Neural cell (in vitro differentiated cells): ENCODE measurements around the gene SNTB2. TPM values are rescaled to one million over a fixed set of nuclear protein-coding genes. Genes with fewer than 3 reads are reported as not detected.

Source experiments
- H2AFZ ChIP-seq: fragments of 200-600, 300-800 bp; sonication (generic), shearing (Covaris generic); 2 replicates; pipeline ENCODE4 v1.6.0; 2014; ENCODE audit warnings: low read depth, mild to moderate bottlenecking, antibody characterized with exemption, low read length, moderate library complexity
- H3F3A ChIP-seq: fragments of 200-600 bp; shearing (Covaris generic); 2 replicates; pipeline ENCODE4 v1.6.1; 2016; ENCODE audit warnings: mild to moderate bottlenecking, moderate library complexity, mixed read lengths, antibody characterized with exemption, low read length; ENCODE audit not compliant: insufficient read depth, poor library complexity, severe bottlenecking
- H3K27ac ChIP-seq: fragments of 200-600, 300-800 bp; sonication (generic), shearing (Covaris generic); 2 replicates; pipeline ENCODE4 v1.5.1; 2014; ENCODE audit warnings: mild to moderate bottlenecking, low read length, moderate library complexity
- H3K27me3 ChIP-seq: fragments of 300-800, 200-600 bp; sonication (generic), shearing (Covaris generic); 2 replicates; pipeline ENCODE4 v1.6.0; 2014; ENCODE audit warnings: mild to moderate bottlenecking, low read depth, low read length, moderate library complexity; ENCODE audit not compliant: insufficient read depth
- H3K36me3 ChIP-seq: fragments of 300-800, 200-600 bp; sonication (generic), shearing (Covaris generic); 2 replicates; pipeline ENCODE4 v1.5.1; 2014; ENCODE audit warnings: mild to moderate bottlenecking, antibody characterized with exemption, low read length, moderate library complexity; ENCODE audit not compliant: insufficient read depth
- H3K4me2 ChIP-seq: fragments of 300-800, 200-600 bp; sonication (generic), shearing (Covaris generic); 2 replicates; pipeline ENCODE4 v1.6.0; 2014; ENCODE audit warnings: mild to moderate bottlenecking, low read length
- H3K4me3 ChIP-seq: fragments of 300-800, 200-600 bp; sonication (generic), shearing (Covaris generic); 2 replicates; pipeline ENCODE4 v1.5.1; 2014; ENCODE audit warnings: mild to moderate bottlenecking, low read length, moderate library complexity
- H3K79me2 ChIP-seq: fragments of 200-600 bp; shearing (Covaris generic); replicated peaks from 2 replicates; pipeline ENCODE4 v1.6.0; 2014; ENCODE audit warnings: mild to moderate bottlenecking, low read length, moderate library complexity; ENCODE audit not compliant: insufficient read depth
- H3K9ac ChIP-seq: fragments of 300-800, 200-600 bp; sonication (generic), shearing (Covaris generic); 2 replicates; pipeline ENCODE4 v1.6.1; 2016; ENCODE audit warnings: mild to moderate bottlenecking, low read length, mixed read lengths
- H3K9me2 ChIP-seq: fragments of 200-600 bp; shearing (Covaris generic); 2 replicates; pipeline ENCODE4 v1.6.1; 2016; ENCODE audit warnings: mild to moderate bottlenecking, low read length, mixed read lengths; ENCODE audit not compliant: insufficient read depth
- H3K9me3 ChIP-seq: fragments of 200-600, 300-800 bp; sonication (generic), shearing (Covaris generic); 2 replicates; pipeline ENCODE4 v1.6.1; 2016; ENCODE audit warnings: mild to moderate bottlenecking, mixed run types, low read length, moderate library complexity, mixed read lengths
- H4K20me1 ChIP-seq: fragments of 200-600 bp; shearing (Covaris generic); 2 replicates; pipeline ENCODE4 v1.6.1; 2016; ENCODE audit warnings: mild to moderate bottlenecking, mixed run types; ENCODE audit not compliant: insufficient read depth
- EP300 ChIP-seq: fragments of 450-650 bp; conservative IDR thresholded peaks from 2 replicates; pipeline ENCODE4 v1.6.1; 2014; ENCODE audit warnings: antibody characterized with exemption, mild to moderate bottlenecking, moderate library complexity; ENCODE audit not compliant: poor library complexity, severe bottlenecking
- EZH2 ChIP-seq: fragments of 200-600, 300-800 bp; shearing (Covaris generic), sonication (generic); IDR thresholded peaks from 2 replicates; pipeline ENCODE4 v1.6.1; 2014; ENCODE audit warnings: antibody characterized with exemption, low read length, borderline replicate concordance, mild to moderate bottlenecking; ENCODE audit not compliant: insufficient read depth, poor library complexity, severe bottlenecking
- MXI1 ChIP-seq: fragments of 450-650 bp; conservative IDR thresholded peaks from 2 replicates; pipeline ENCODE4 v1.6.1; 2014; ENCODE audit warnings: antibody characterized with exemption, mild to moderate bottlenecking; ENCODE audit not compliant: poor library complexity, severe bottlenecking
- POLR2AphosphoS5 ChIP-seq: IDR thresholded peaks from 2 replicates; pipeline ENCODE4 v1.6.1; 2012
- RAD21 ChIP-seq: fragments of 450-650 bp; conservative IDR thresholded peaks from 2 replicates; pipeline ENCODE4 v1.6.1; 2014; ENCODE audit warnings: antibody characterized with exemption, mild to moderate bottlenecking, moderate library complexity
- REST ChIP-seq: IDR thresholded peaks from 2 replicates; pipeline ENCODE4 v1.6.1; 2012; ENCODE audit warnings: borderline replicate concordance
- SMC3 ChIP-seq: fragments of 450-650 bp; conservative IDR thresholded peaks from 2 replicates; pipeline ENCODE4 v1.6.1; 2014; ENCODE audit warnings: antibody characterized with exemption, mild to moderate bottlenecking, moderate library complexity; ENCODE audit not compliant: poor library complexity
- TAF1 ChIP-seq: IDR thresholded peaks from 2 replicates; pipeline ENCODE4 v1.6.1; 2012; ENCODE audit warnings: low read depth
- polyA plus RNA-seq: library from polyadenylated mRNA; depleted of rRNA; stranded (reverse); fragments of >200 nt; gene quantifications from 2 replicates; pipeline ENCODE4 v1.2.3, GENCODE V29; 2014
- TF ChIP-seq, protein P1 (sequence below): fragments of 450-650 bp; IDR thresholded peaks from 2 replicates; pipeline ENCODE4 v1.5.1; 2014; ENCODE audit warnings: antibody characterized with exemption, mild to moderate bottlenecking, moderate library complexity; ENCODE audit not compliant: poor library complexity, severe bottlenecking

Gene SNTB2
- polyA plus RNA-seq, 1 donor from 2014 or later = 7.0 TPM

DNA sequence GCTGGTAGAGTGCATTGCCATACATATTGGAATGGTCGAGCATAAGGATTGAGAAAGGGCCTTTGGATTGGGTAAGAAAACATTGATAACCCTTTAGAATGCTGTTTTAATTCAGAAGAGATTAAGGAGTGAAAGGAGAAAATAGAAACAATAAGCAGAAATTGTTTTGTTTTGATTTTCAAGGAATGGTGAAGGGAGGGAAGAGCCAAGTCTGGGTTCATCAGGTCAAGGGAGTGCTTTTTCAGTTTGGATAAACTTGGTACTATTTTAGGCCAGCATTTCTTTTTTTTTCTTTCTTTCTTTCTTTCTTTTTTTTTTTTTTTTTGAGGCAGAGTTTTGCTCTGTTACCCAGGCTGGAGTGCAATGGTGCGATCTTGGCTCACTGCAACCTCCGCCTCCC lies 50.3 kb downstream of the SNTB2 start:
- H3K9ac ChIP-seq = no peak overlapping the region
- H3K9me2 ChIP-seq = no peaks in the 10 kb centered on the region
- no peaks in the 10 kb centered on the region for H4K20me1 ChIP-seq
- H3F3A ChIP-seq = no peaks in the 10 kb centered on the region
- no peaks in the 10 kb centered on the region for H3K27me3 ChIP-seq
- no peak overlapping the region for H3K4me3 ChIP-seq
- H3K27ac ChIP-seq = no peak overlapping the region
- no peak for TF ChIP-seq MXI1
- TF ChIP-seq TAF1 = no peak
- no peak for TF ChIP-seq RAD21
- TF ChIP-seq POLR2AphosphoS5 = no peak
- TF ChIP-seq, protein P1, sequence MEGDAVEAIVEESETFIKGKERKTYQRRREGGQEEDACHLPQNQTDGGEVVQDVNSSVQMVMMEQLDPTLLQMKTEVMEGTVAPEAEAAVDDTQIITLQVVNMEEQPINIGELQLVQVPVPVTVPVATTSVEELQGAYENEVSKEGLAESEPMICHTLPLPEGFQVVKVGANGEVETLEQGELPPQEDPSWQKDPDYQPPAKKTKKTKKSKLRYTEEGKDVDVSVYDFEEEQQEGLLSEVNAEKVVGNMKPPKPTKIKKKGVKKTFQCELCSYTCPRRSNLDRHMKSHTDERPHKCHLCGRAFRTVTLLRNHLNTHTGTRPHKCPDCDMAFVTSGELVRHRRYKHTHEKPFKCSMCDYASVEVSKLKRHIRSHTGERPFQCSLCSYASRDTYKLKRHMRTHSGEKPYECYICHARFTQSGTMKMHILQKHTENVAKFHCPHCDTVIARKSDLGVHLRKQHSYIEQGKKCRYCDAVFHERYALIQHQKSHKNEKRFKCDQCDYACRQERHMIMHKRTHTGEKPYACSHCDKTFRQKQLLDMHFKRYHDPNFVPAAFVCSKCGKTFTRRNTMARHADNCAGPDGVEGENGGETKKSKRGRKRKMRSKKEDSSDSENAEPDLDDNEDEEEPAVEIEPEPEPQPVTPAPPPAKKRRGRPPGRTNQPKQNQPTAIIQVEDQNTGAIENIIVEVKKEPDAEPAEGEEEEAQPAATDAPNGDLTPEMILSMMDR = no peak
- TF ChIP-seq SMC3 = no peak
- TF ChIP-seq EZH2 = no peak
- TF ChIP-seq REST = no peak
- no peak for TF ChIP-seq EP300
- H3K9me3 ChIP-seq = no peaks in the 10 kb centered on the region
- no peaks in the 10 kb centered on the region for H3K79me2 ChIP-seq
- no peaks in the 10 kb centered on the region for H3K36me3 ChIP-seq
- H3K4me2 ChIP-seq = no peak overlapping the region
- H2AFZ ChIP-seq = no peak overlapping the region

DNA sequence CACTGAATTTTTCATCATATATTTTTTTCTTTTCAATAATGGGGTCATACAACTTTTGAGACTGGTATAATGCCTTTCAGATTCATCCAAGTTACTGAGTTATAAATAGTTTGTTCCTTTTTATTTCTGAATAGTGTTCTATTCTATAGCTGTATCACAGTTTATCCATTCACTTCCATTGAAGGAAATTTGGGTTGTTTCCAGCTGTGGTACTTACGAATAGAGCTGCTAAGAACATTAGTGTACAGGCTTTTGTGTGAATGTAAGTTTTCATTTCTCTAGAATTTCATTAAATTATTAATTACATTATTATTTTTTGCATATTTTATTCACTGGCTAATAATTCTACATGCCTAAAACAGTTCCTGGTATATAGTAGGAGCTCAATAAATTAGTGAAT lies 52.9 kb downstream of the SNTB2 start:
- no peaks in the 10 kb centered on the region for H3K9me3 ChIP-seq
- H3K4me3 ChIP-seq = no peak overlapping the region
- H3K4me2 ChIP-seq = no peak overlapping the region
- H4K20me1 ChIP-seq = no peaks in the 10 kb centered on the region
- H3K9me2 ChIP-seq = no peaks in the 10 kb centered on the region
- no peak overlapping the region for H3K9ac ChIP-seq
- no peaks in the 10 kb centered on the region for H3K79me2 ChIP-seq
- H2AFZ ChIP-seq = no peak overlapping the region
- no peaks in the 10 kb centered on the region for H3K36me3 ChIP-seq
- no peaks in the 10 kb centered on the region for H3K27me3 ChIP-seq
- H3F3A ChIP-seq = no peaks in the 10 kb centered on the region
- TF ChIP-seq SMC3 (no peak), POLR2AphosphoS5 (no peak)
- no peak overlapping the region for H3K27ac ChIP-seq

GRCh38 chr16:69240331-69240730 lies 53.4 kb downstream of the SNTB2 start:
- Histone ChIP-seq H4K20me1 (no peaks in the 10 kb centered on the region), H2AFZ (no peak overlapping the region), H3K9me2 (no peaks in the 10 kb centered on the region), H3K9ac (no peak overlapping the region), H3K4me3 (no peak overlapping the region), H3K79me2 (no peaks in the 10 kb centered on the region), H3K4me2 (no peak overlapping the region), H3K9me3 (no peaks in the 10 kb centered on the region), H3K27ac (no peak overlapping the region), H3F3A (no peaks in the 10 kb centered on the region), H3K36me3 (no peaks in the 10 kb centered on the region), H3K27me3 (no peaks in the 10 kb centered on the region)
- TF ChIP-seq SMC3 (no peak), RAD21 (no peak), REST (no peak), TAF1 (no peak), EZH2 (no peak), MXI1 (no peak), POLR2AphosphoS5 (no peak), EP300 (no peak)
- TF ChIP-seq, protein P1 = no peak
